IPS-NIHi7 (cell line): ENCODE data around the gene AOPEP.

ENCODE experiments used
- DNase-seq: peaks from one replicate; pipeline ENCODE4 v3.0.0; 2012; ENCODE audit warnings: mixed read lengths; ENCODE audit errors: extremely low spot score

Gene AOPEP

GRCh38 chr9:95111716-95112115 is 385.2 kb downstream of the AOPEP start:
- no peak for DNase-seq

- no peak for DNase-seq
These were observed 386.2 kb downstream of the AOPEP start for GRCh38 chr9:95112436-95113280.

- no peak for DNase-seq
These were observed 388.6 kb downstream of the AOPEP start for GRCh38 chr9:95115104-95115503.

- peak; percentile 44 for DNase-seq
These were observed 389.7 kb downstream of the AOPEP start for GRCh38 chr9:95116002-95116807.

- DNase-seq, result no peak
These were observed 390.3 kb downstream of the AOPEP start for GRCh38 chr9:95116808-95117204.

- DNase-seq, result no peak
These were observed 392.1 kb downstream of the AOPEP start for GRCh38 chr9:95118596-95118995.

GRCh38 chr9:95120781-95121370 is 394.4 kb downstream of the AOPEP start:
- DNase-seq, result no peak

- DNase-seq, result peak; percentile 43
These were observed 398.3 kb downstream of the AOPEP start for GRCh38 chr9:95124582-95125367.

- DNase-seq, result no peak
These were observed 399.2 kb downstream of the AOPEP start for GRCh38 chr9:95125652-95126051.

- DNase-seq, result no peak
These were observed 400.2 kb downstream of the AOPEP start for GRCh38 chr9:95126739-95127138.

- peak; percentile 88 for DNase-seq
These were observed 401.0 kb downstream of the AOPEP start for GRCh38 chr9:95127249-95128176.

- no peak for DNase-seq
These were observed 401.7 kb downstream of the AOPEP start for GRCh38 chr9:95128177-95128524.

GRCh38 chr9:95129476-95130291 is 403.2 kb downstream of the AOPEP start:
- no peak for DNase-seq

- no peak for DNase-seq
These were observed 404.0 kb downstream of the AOPEP start for GRCh38 chr9:95130484-95130883.

- DNase-seq, result peak; percentile 74
These were observed 404.8 kb downstream of the AOPEP start for GRCh38 chr9:95131023-95131943.

GRCh38 chr9:95132366-95133324 is 406.1 kb downstream of the AOPEP start:
- no peak for DNase-seq

GRCh38 chr9:95133325-95133705 is 406.8 kb downstream of the AOPEP start:
- DNase-seq, result no peak

GRCh38 chr9:95134457-95134881 is 408.0 kb downstream of the AOPEP start:
- no peak for DNase-seq
